CD4-positive, alpha-beta T cell treated with Interleukin-17A for 1 hour (primary cell): ENCODE measurements around the gene ZSCAN5B.
"Not testable (repeated sequence)": the region's sequence is repeated elsewhere in the genome, so short reads cannot be mapped to it uniquely, and the experiment has no call there.

Experiments
- DNase-seq: peaks from one replicate; pipeline ENCODE4 v3.0.0-alpha.2; 2020

Gene ZSCAN5B

DNA sequence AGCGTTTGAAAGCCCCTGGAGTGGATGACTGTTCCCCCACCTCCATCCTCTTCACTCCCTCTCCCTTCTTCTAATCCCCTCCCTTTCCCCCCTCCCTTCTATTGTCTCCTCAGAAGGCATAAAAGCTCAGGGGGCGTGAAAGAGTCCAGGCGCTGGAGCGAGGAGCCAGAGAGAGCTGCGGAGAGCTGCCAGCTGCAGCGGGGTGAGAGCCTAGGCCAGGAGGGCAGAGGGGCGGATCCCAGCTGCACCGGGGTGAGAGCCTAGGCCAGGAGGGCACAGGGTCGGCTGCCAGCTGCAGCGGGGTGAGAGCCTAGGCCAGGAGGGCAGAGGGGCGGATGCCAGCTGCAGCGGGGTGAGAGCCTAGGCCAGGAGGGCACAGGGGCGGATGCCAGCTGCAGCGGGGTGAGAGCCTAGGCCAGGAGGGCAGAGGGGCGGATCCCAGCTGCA, 21.7 kb downstream of the ZSCAN5B start, which contains the start of gene GALP:
Gene GALP, plus strand, starts transcription at position 148 of the 447 bp plus-strand sequence. CDS start 1,101 bp downstream, outside the sequence.
- DNase-seq, result not testable (repeated sequence)

DNA sequence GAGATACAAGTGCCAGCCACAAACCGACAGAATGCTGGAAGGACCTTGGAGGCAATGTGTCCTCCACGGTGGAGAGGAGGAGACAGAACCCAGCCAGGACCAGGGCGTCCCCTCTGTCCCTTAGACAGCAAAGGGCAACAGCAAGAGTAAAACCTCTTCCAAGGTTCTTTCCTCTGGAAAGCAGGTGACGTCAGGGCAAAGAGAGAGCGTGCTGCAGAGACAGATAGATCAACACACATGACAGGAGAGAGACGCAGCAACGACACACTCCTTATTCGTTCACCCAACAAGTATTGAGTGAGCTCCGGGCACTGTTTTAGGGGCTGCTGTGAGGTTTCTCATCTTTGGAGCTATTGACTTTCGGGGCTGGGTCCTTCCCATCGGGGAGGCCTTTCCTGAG, 23.0 kb downstream of the ZSCAN5B start:
- DNase-seq, result no peak

DNA sequence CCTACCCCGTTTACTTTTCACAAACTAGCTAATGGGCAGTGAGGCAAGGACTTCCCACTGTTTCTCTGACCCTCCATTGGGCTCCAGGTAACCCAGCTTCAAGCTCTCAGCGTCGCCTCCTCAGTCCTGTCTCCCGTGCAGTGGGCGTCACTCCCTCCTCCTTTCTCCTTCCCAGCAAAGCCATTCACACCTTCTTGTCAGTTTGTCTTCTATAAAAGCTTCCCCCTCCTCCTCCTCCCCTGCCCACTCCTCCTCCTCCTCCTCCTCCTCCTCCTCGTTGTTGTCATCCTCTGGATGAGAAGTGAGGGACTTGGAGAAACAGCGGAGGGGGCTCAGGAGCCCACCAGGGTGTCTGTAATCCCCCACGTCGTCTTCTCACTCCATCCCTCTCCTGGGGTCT, 23.5 kb downstream of the ZSCAN5B start:
- no peak for DNase-seq

DNA sequence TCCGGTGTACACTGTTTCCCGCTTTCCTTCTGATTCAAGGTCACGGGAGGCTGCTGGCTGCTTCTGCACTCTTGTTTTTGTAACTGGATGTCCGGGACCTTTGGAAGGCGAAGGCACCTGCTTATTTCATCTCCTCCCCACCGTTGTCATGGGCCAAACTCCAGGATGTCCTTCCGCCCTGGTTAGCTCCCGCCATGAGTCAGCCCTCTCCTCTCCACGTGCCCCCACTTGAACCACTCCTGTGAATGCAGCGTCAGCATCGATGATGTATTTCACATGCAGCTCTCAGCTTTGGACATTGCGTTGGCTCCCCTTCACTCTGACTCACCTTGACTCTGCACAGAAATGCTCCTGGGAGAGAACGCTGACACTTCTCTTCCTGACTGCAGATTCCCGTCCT, 27.3 kb downstream of the ZSCAN5B start:
- DNase-seq, result no peak

DNA sequence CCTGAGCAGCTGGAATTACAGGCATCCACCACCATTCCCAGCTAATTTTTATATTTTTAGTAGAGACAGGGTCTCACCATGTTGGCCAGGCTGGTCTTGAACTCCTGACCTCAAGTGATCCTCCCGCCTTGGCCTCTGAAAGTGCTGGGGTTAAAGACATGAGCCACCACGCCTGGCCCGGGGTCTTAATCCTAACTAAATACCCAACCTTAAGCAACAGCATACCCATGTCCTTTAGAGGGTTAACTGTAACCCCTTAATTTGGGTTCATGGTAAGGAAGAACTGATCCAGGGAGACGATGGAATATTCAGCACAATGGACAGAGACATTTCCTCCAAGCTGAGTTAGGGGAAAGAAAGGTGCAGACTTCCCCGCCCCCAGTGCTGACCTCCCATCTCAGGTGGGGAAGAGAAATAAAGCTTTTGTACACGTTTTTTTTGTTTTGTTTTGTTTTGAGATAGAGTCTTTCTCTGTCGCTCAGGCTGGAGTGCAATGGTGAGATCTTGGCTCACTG, 30.5 kb downstream of the ZSCAN5B start:
- no peak for DNase-seq

DNA sequence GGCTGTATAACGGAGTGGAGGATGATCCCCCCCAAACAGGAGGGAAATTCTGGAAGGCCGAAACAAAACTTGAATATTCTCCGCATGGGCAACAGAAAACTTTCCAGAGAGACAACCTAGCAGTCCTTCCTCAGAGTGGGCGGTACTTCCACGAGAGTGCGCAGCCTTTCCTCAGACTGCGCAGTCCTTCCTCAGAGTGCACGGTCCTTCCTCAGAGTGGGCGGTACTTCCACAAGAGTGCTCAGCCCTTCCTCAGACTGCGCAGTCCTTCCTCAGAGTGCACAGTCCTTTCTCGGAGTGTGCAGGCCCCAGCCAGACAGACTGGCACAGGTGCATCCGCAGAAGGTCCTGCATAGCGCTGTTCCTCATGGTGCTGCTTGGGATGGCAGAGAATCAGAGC, 34.5 kb downstream of the ZSCAN5B start:
- no peak for DNase-seq

DNA sequence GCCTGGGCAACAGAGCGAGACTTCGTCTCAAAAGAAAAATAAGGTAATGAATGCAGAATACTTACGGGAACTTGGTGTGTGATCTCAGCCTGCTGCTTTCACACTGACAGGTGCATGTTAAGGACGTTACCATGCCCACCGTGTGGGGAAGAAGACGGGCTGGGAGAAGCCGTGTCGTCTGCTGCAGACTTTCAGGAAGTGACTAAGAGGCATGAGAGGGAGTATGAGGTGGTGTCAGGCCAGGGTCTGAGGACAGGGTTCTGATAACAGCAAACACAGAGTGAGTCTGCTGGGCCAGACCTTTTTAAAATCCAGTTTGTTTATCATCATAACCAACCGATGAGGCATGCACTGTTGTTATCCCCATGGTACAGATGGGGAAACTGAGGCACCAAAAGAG, 35.3 kb downstream of the ZSCAN5B start:
- no peak for DNase-seq

DNA sequence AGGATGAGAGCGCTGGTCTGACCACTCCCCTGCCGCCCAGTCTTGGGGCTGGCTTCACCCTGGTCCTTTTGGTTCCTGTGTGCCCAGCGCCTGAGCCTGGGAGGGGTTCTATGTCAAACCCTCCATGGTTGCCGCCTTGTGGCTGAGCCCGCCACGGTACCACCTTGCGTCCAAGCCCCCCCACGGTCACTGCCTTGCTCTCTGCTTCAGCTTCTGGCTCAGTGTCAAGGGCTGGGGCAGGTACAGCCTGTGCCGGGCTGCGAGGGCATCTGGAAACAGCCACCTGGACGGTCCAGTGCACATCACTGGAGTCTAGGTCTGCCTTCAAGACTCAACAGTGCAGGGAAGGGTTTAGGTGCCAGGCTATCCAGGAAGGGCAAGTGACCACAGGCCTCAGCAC, 36.0 kb downstream of the ZSCAN5B start:
- DNase-seq, result no peak

DNA sequence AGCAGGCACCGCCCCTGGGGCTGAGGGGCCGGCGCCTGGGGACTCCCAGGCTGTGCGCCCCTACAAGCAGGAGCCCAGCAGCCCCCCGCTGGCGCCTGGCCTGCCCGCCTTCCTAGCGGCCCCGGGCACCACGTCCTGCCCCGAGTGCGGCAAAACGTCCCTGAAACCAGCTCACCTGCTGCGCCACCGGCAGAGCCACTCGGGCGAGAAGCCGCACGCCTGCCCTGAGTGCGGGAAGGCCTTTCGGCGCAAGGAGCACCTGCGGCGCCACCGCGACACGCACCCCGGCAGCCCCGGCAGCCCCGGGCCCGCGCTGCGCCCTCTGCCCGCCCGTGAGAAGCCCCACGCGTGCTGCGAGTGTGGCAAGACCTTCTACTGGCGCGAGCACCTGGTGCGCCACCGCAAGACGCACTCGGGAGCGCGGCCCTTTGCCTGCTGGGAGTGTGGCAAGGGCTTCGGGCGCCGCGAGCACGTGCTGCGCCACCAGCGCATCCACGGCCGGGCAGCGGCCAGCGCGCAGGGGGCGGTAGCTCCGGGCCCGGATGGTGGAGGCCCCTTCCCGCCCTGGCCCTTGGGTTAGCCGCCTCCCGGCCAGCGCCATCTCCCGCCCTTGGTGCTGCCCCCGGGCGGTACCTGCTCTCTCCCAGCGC, 37.8 kb downstream of the ZSCAN5B start:
- DNase-seq, result no peak

DNA sequence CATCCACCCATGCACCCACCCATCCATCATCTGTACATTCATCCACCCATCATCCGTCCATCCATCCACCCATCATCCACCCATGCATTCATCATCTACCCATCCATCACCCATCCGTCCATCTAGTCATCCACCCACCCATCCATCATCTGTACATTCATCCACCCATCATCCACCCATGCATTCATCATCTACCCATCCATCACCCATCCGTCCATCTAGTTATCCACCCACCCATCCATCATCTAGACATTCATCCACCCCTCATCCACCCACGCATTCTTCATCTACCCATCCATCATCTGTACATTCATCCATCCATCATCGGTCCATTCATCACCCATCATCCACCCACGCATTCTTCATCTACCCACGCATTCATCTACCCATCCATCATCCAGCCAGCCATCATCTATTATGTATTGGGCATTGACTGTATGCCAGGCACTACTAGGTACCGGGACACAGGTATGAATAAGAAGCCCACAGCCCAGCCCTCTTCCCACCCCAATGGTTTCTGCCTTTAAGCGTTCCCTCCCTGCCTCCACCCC, 38.5 kb downstream of the ZSCAN5B start:
- no peak for DNase-seq

DNA sequence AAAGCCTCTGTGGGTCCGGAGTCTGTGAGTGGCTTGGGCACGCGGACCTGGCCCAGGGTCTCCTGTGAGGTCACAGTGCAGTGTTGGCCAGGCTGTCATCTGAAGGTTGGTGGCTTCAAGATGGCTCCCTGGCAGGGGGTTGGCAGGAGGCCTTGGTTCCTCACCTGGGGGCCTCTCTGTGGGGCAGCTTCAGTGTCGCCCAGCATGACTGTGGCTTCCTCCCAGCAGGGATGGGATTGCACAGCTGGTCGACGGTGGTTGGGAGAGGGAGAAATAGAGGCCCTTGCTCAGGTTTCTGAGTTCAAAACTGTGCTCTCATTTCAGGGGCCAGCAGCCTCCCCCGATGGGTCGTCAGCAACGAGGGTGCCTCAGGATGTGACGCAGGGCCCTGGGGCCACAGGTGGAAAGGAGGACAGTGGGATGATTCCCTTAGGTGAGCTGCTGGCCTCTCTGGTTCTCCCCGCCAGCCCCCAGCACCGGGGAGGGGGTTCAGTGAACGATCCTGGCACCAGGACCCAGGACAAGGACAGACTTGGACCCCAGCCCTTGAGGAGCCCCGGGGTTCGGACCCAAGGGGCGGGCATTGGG, 39.3 kb downstream of the ZSCAN5B start:
- DNase-seq, result no peak

DNA sequence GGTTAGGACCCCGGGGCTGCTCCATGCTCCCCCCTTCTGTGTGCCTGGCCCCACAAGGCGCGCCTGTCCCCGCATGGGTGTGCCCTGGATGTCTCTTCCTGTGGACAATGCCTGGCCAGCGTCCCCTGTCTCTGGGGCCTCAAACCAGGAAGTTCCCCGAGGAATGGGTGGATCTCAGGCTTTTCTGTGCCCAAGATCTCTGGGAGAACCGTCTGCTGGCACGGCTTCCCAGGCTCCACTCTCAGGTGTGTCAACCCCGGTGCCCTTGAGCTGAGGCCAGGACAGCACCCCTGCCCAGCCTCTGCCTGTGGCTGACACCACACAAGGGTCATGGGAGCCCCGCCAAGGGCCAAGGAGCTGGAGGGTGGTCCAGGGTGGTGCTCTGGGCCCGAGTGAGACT, 40.8 kb downstream of the ZSCAN5B start:
- DNase-seq, result no peak

DNA sequence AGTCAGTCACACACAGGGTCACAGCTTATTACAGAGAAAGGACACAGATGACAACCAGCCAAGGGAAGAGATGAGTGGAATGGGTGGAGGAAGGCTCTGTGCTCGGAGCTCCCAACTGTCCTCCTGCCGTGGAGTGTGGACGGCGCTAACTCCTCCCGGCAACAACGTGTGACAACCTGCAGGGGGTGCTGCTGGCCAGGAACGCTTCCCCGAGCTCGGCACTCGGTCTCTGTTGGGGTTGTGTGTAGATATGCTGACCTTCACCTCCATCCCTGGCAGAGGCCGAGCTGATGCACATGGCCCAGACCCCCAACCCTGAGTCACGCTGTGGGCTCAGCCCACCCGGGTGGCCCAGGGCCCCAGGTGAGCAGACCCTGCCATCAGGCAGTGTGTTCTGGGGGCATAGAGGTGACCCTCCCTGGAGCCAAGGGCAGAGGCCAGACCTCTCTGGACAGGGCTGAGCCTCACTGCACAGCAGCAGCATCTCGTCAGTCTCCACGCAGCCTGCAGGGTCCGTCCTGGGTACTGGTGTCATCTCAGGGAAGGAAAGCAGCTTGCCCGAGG, 42.4 kb downstream of the ZSCAN5B start:
- no peak for DNase-seq

DNA sequence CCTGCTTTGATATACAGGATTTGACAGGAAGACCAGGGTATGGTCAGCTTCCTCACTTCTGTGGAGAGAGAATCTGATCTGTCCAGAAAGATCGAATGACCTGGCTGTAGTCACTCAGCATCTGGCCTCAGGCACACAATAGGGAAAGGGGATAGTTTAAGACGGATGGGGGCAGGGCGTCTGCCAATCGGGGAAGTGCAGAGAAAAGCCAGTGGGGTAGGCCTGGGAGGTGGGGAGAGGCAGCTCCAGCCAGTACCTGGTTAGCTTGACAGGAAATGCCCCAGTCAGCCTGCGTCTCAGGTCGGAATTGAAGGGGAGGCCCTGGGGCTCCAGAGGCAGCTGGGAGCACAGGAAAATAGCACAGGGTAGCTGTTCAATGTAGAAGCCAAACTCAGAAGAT, 44.1 kb downstream of the ZSCAN5B start:
- DNase-seq, result no peak

DNA sequence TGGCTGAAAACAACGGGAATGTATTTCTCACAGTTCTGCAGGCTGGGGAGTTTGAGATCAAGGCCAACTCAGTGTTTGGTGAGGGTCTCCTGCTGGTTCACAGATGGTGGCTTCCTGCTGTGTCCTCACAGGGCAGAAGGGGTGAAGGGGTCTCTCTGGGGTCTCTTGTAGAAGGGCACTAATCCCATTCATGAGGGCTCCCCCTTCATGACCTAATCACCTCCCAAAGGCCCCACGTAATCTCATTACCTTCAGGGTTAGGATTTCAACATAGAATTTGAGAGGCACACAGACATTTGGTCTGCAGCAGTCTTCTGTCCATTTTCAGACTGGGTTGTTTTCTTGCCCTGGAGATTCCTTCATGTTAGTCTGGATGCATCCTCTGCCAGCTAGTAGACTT, 44.9 kb downstream of the ZSCAN5B start:
- DNase-seq, result no peak

DNA sequence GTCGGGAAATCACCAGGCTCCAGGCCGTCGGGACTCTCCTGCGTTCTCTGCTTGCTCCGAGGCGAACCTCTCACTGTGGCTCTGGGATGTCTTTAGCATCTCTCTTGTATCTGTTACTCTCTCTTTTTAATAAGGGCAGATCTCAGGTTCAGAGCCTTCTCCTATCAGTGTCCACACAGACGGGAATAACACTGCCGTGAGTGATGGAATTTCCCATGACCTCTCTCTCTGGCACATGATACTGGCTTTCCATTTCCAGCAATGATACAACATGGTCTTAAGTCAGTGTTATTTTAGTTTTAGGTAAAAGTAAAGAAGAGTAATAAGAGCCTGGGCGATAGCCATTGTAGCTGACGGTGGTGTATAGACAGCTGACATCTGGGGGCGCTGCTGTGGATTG, 47.2 kb downstream of the ZSCAN5B start:
- DNase-seq, result no peak

DNA sequence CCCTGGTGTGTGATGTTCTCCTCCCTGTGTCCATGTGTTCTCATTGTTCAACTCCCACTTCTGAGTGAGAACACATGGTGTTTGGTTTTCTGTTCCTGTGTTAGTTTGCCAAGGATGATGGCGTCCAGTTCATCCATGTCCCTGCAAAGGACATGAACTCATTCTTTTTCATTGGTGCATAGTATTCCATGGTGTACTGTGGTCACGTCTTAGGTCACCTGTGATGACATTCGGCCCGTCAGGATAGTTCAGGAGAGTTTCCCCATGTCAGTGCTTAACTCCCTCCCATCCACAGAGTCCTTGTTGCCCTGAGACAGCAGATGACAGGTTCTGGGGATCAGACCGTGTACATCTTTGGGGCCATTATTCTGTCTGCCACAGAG, 47.9 kb downstream of the ZSCAN5B start:
- DNase-seq, result no peak

DNA sequence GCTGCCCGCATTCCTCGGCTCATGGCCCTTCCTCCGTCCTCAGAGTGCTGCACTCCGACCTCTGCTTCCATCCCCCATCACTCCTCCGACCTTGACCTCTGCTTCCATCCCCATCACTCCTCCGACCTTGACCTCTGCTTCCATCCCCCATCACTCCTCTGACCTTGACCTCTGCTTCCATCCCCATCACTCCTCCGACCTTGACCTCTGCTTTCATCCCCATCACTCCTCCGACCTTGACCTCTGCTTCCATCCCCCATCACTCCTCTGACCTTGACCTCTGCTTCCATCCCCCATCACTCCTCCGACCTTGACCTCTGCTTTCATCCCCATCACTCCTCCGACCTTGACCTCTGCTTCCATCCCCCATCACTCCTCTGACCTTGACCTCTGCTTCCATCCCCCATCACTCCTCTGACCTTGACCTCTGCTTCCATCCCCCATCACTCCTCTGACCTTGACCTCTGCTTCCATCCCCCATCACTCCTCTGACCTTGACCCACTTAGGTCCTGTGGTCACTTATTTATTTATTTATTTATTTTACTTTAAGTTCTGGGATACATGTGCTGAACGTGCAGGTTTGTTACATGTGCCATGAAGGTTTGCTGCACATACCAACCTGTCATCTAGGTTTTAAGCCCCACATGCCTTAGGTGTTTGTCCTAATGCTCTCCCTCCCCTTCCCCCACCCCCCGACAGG, 48.5 kb downstream of the ZSCAN5B start:
- not testable (repeated sequence) for DNase-seq

DNA sequence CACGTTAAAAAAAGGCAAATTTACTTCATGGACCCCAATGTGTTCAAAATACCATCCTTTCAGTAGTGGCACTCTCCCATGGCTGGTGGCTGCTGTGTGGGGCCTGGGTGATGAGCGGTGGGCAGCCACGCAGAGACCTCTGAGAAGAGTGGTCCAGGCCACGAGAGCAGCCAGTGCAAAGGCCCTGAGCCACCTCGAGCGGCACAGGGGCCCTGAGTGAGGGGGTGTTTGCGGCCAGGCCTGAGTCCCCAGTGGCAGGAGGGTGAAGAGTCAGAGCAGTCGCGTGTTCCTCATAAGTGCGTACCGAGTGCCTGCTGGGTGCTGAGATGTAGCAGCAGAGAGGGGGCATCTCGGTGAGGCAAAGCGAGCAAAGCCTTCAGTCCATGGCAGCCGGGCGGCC, 49.5 kb downstream of the ZSCAN5B start:
- no peak for DNase-seq

DNA sequence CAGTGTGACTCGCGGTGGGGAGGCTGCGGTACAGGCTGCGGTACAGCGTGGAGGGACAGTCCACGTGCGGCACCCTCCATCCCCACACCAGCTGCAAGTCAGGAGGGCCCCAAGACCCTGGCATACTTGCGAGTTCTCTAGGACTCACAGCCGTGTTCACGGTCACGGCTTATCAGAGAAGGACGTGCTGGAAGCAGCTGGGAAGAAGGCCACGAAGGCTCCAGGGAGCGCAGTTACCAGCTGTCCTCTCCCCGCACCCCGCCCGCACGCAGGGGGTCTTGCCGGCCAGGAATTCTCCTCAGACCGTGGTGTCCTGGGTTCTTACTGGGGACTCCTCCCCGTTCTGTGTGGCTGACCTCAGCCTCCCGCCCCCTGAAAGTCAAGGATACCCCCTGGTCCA, 50.3 kb downstream of the ZSCAN5B start:
- DNase-seq, result no peak

DNA sequence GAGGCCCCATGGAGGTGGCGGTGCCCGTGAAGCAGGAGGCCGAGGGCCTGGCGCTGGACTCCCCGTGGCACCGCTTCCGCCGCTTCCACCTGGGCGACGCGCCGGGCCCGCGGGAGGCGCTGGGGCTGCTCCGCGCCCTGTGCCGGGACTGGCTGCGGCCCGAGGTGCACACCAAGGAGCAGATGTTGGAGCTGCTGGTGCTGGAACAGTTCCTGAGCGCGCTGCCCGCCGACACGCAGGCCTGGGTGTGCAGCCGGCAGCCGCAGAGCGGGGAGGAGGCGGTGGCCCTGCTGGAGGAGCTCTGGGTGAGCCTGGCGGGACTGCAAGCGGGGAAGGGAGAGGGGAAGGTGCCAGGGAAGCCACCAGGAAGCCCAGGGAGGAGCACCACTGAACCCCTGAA, 50.7 kb downstream of the ZSCAN5B start:
- DNase-seq, result no peak

DNA sequence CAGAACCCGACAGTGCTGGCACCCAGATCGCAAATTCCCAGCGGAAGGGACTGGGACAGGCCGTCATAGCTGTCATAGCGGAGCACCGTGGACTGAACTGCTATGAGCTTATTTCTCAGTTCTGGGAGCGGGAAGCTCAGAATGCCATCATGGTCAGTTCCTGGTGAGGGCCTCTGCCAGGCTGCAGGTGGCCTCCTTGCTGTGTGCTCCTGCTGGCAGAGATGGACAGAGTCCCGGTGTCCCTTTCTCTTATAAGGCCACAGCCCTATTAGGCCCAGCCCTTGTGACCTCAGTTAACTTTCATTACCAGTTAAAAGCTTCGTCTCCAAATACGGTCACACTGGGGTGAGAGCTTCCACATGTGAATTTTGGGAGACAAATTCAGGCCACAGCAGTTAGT, 51.9 kb downstream of the ZSCAN5B start:
- DNase-seq, result no peak

DNA sequence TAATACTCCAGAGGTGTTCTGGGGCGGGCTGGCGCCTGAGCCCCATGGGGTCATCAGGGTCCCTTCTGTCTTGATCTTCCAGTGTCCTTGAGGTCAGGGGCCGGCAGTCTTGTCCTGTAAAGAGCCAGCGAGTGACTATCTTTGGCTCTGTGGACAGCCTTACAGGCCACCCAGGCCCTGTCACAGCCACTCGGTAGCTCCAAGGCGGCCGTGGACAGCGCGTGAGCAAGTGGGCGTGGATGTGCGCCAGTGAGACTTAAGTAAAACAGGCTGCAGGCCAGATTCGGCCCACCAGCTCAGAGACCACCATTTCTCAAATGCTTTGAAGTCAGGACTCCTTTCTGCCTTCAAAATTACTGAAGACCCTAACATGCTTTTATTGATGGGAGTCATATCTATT, 52.8 kb downstream of the ZSCAN5B start:
- DNase-seq, result no peak

DNA sequence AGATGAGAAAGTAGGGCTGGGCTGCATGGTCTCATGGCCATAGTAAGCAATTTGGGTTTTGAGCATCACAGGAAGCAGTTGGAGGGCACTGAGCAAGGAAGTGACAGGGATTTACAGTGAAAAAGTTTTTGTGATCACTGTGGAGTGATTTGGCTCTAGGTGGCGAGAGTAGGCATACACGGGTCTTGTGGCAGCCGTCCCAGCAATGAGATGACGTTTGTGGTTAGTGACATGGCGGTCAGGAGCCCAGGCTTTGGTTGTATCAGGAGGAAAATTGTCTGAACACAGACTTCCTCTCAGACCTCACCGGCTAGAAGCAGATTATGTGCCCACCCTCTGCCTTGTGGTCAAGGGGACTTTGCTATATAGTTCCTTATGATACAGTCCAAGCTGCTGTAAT, 53.2 kb downstream of the ZSCAN5B start:
- no peak for DNase-seq
